ENCODE results near the gene KCNMB4. TPM values are rescaled to one million over a fixed set of nuclear protein-coding genes. Genes with fewer than 3 reads are reported as not detected.

KCNMB4 gene
- total and polyA plus RNA-seq, 2 donors (not counting 1 experiment from before 2014, with no cell fraction given) = 0.66 to 0.67 TPM

DNA sequence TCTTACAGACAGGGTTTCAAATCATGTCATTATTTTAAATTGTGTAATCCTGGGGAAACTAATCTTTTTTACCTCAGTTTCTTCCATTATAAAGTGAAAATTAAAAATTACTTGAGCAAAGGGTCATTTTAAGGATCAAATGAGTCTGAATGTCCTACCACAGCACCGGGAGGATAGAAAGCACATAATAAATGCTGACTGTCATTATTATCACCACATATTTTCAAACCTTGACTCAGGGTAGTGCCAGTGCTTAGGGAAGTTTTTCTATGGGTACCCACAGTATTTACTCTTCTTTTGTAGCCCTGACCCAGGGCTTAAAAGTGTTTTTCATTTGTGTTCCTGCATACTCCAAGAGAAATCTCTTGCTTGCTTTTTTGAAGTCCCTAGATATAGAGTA lies 60.5 kb downstream of the KCNMB4 start:
- ATAC-seq (ENCODE audit: low read depth) (no peak), DNase-seq (no peak)
- Histone ChIP-seq H3K9ac (ENCODE audit: low read length) (no peak overlapping the region), H3K27me3 (replicated peaks in 1 of 4; ENCODE audit: control extremely low read depth in 1 of 4, control insufficient read depth in 3 of 4, insufficient read depth in 4 of 4, low read length in 3 of 4) (no peaks in the 10 kb centered on the region), H3K27ac (ENCODE audit: low read length in 2 of 2) (no peak overlapping the region), H3K79me2 (ENCODE audit: control insufficient read depth, insufficient read depth, low read length) (no peaks in the 10 kb centered on the region), H3K9me3 (ENCODE audit: control extremely low read depth in 1 of 3, control insufficient read depth in 2 of 3, insufficient read depth in 1 of 3, low read length in 2 of 3) (no peaks in the 10 kb centered on the region), H3K4me1 (ENCODE audit: control insufficient read depth in 2 of 2, insufficient read depth in 2 of 2, low read length in 2 of 2) (no peaks in the 10 kb centered on the region), H3K4me2 (replicated peaks; ENCODE audit: low read depth, low read length, poor library complexity, severe bottlenecking) (no peak overlapping the region), H3K36me3 (replicated peaks in 1 of 2; ENCODE audit: control extremely low read depth in 1 of 2, control insufficient read depth in 1 of 2, extremely low read depth in 1 of 2, insufficient read depth in 2 of 2, low read length in 1 of 2) (no peaks in the 10 kb centered on the region), H2AFZ (ENCODE audit: insufficient read depth, low read depth, low read length, poor library complexity, severe bottlenecking) (no peak overlapping the region), H3K4me3 (ENCODE audit: control extremely low read depth in 1 of 5, extremely low read depth in 1 of 5, insufficient read depth in 1 of 5, low read depth in 2 of 5, low read length in 4 of 5) (no peak overlapping the region), H4K20me1 (ENCODE audit: control insufficient read depth, insufficient read depth, low read length, poor library complexity, severe bottlenecking) (no peaks in the 10 kb centered on the region)
- Mint-ChIP-seq H3K27me3 (no peaks in the 10 kb centered on the region), H3K4me1 (no peaks in the 10 kb centered on the region), H3K27ac (no peak overlapping the region), H3K4me3 (no peak overlapping the region), H3K9me3 (ENCODE audit: insufficient read depth) (no peaks in the 10 kb centered on the region)
- WGBS (ENCODE audit: insufficient coverage) = no CpG with 5 or more reads among the region's 1 CpG
- ChIA-PET CTCF (no interaction called here), POLR2A (no interaction called here)
- TF ChIP-seq, protein P1, sequence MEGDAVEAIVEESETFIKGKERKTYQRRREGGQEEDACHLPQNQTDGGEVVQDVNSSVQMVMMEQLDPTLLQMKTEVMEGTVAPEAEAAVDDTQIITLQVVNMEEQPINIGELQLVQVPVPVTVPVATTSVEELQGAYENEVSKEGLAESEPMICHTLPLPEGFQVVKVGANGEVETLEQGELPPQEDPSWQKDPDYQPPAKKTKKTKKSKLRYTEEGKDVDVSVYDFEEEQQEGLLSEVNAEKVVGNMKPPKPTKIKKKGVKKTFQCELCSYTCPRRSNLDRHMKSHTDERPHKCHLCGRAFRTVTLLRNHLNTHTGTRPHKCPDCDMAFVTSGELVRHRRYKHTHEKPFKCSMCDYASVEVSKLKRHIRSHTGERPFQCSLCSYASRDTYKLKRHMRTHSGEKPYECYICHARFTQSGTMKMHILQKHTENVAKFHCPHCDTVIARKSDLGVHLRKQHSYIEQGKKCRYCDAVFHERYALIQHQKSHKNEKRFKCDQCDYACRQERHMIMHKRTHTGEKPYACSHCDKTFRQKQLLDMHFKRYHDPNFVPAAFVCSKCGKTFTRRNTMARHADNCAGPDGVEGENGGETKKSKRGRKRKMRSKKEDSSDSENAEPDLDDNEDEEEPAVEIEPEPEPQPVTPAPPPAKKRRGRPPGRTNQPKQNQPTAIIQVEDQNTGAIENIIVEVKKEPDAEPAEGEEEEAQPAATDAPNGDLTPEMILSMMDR (IDR thresholded peaks at IDR 0.05) = no peak
- no peak for TF ChIP-seq EZH2 (IDR thresholded peaks at IDR 0.05; ENCODE audit: borderline replicate concordance, insufficient read depth, low read depth, low read length, poor library complexity, severe bottlenecking)
- intact Hi-C loops (cut with micrococcal nuclease) = no loop called here

DNA sequence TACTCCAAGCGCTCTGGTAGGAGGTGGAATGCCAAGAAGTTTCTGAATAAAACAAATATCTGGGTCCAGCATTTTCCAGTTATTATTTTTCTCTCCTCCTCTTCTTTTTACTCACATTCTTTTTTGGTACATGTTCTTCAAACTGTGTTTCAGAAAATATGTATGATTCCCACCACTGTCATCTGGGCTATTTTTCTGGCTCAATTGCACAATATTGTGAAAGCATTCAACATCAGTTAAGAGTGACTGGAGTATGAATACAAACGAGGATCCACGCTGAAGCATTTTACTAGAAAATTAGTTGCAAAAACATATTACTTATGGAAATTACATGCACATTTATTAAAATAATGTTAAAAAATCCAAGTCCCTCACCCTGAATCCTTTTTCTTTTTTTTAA lies 61.5 kb downstream of the KCNMB4 start:
- Mint-ChIP-seq H3K4me3 (no peak overlapping the region), H3K4me1 (no peaks in the 10 kb centered on the region), H3K9me3 (ENCODE audit: insufficient read depth) (no peaks in the 10 kb centered on the region), H3K27me3 (no peaks in the 10 kb centered on the region), H3K27ac (no peak overlapping the region)
- Histone ChIP-seq H4K20me1 (ENCODE audit: control insufficient read depth, insufficient read depth, low read length, poor library complexity, severe bottlenecking) (no peaks in the 10 kb centered on the region), H3K9ac (ENCODE audit: low read length) (no peak overlapping the region), H2AFZ (ENCODE audit: insufficient read depth, low read depth, low read length, poor library complexity, severe bottlenecking) (no peak overlapping the region), H3K36me3 (replicated peaks in 1 of 2; ENCODE audit: control extremely low read depth in 1 of 2, control insufficient read depth in 1 of 2, extremely low read depth in 1 of 2, insufficient read depth in 2 of 2, low read length in 1 of 2) (no peaks in the 10 kb centered on the region), H3K27me3 (replicated peaks in 1 of 4; ENCODE audit: control extremely low read depth in 1 of 4, control insufficient read depth in 3 of 4, insufficient read depth in 4 of 4, low read length in 3 of 4) (no peaks in the 10 kb centered on the region), H3K79me2 (ENCODE audit: control insufficient read depth, insufficient read depth, low read length) (no peaks in the 10 kb centered on the region), H3K4me2 (replicated peaks; ENCODE audit: low read depth, low read length, poor library complexity, severe bottlenecking) (no peak overlapping the region), H3K4me3 (ENCODE audit: control extremely low read depth in 1 of 5, extremely low read depth in 1 of 5, insufficient read depth in 1 of 5, low read depth in 2 of 5, low read length in 4 of 5) (no peak overlapping the region), H3K9me3 (ENCODE audit: control extremely low read depth in 1 of 3, control insufficient read depth in 2 of 3, insufficient read depth in 1 of 3, low read length in 2 of 3) (no peaks in the 10 kb centered on the region), H3K4me1 (ENCODE audit: control insufficient read depth in 2 of 2, insufficient read depth in 2 of 2, low read length in 2 of 2) (no peaks in the 10 kb centered on the region), H3K27ac (ENCODE audit: low read length in 2 of 2) (no peak overlapping the region)
- ChIA-PET POLR2A (no interaction called here), CTCF (no interaction called here)
- ATAC-seq (ENCODE audit: low read depth) = no peak
- WGBS (ENCODE audit: insufficient coverage) = no CpG with 5 or more reads among the region's 3 CpGs
- intact Hi-C loops (cut with micrococcal nuclease) = no loop called here
- TF ChIP-seq EZH2 (IDR thresholded peaks at IDR 0.05; ENCODE audit: borderline replicate concordance, insufficient read depth, low read depth, low read length, poor library complexity, severe bottlenecking) = no peak
- TF ChIP-seq, protein P1 (IDR thresholded peaks at IDR 0.05) = no peak
- DNase-seq = no peak

Measured in B cell (primary cell).